ENCODE measurements around the gene ABCC1. TPM values are rescaled to one million over a fixed set of nuclear protein-coding genes. Genes with fewer than 3 reads are reported as not detected.

The ABCC1 gene
- total RNA-seq, 1 experiment from 2014 or later = 139 TPM

DNA sequence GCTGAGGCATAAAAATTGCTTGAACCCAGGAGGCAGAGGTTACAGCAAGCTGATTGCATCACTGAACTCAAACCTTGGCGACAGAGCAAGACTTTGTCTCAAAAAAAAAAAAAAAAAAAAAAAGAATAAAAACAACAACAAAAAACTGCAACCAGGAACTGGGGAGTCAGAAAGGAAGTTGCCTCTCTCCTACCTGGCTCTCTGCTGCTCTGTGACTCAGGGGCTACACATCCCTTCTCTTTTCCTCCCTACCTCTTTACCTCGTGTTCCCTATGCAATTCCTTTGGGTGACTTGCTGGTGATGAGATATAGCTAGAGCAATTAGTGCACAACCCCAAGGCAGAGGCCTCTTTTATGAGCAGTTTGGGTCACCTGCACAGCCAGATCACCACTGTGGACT, 95.9 kb downstream of the ABCC1 start:
- H3K4me1 ChIP-seq (replicated peaks; ENCODE audit: insufficient read depth) = peaks cover 32% of the 10 kb centered on the region
- no peaks in the 10 kb centered on the region for H4K20me1 ChIP-seq (ENCODE audit: insufficient read depth)
- TF ChIP-seq, protein P1, sequence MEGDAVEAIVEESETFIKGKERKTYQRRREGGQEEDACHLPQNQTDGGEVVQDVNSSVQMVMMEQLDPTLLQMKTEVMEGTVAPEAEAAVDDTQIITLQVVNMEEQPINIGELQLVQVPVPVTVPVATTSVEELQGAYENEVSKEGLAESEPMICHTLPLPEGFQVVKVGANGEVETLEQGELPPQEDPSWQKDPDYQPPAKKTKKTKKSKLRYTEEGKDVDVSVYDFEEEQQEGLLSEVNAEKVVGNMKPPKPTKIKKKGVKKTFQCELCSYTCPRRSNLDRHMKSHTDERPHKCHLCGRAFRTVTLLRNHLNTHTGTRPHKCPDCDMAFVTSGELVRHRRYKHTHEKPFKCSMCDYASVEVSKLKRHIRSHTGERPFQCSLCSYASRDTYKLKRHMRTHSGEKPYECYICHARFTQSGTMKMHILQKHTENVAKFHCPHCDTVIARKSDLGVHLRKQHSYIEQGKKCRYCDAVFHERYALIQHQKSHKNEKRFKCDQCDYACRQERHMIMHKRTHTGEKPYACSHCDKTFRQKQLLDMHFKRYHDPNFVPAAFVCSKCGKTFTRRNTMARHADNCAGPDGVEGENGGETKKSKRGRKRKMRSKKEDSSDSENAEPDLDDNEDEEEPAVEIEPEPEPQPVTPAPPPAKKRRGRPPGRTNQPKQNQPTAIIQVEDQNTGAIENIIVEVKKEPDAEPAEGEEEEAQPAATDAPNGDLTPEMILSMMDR (conservative IDR thresholded peaks at IDR 0.05) = no peak
- no peak for TF ChIP-seq EZH2 (IDR thresholded peaks at IDR 0.05; ENCODE audit: low read depth)
- H3K27ac ChIP-seq = peak overlapping the region; percentile 86
- POLR2A ChIA-PET (ENCODE audit: unreplicated experiment) = interaction anchor here (0.5 to 0.9 kb wide), 5 partner anchors 23 to 89 kb away, joined by 4 to 54 read pairs (median 10); no protein-coding TSS in a partner anchor
- no peak overlapping the region for H3K4me3 ChIP-seq
- H3K36me3 ChIP-seq (ENCODE audit: low read depth) = peaks cover 52% of the 10 kb centered on the region
- H2AFZ ChIP-seq = no peak overlapping the region
- no peaks in the 10 kb centered on the region for H3K27me3 ChIP-seq (ENCODE audit: insufficient read depth, low read depth)
- peak overlapping the region; percentile 66 for H3K4me2 ChIP-seq
- intact Hi-C loops (cut with micrococcal nuclease; ENCODE audit: unreplicated experiment) = loop anchor here (1.0 kb wide), 3 partner anchors 23 to 49 kb away; no protein-coding TSS in a partner anchor
- peaks cover 35% of the 10 kb centered on the region for H3K79me2 ChIP-seq (ENCODE audit: low read depth)
- peak; percentile 71 to 98 for DNase-seq
- BruUV-seq (replicated peaks) = no TSS peak
- H3F3A ChIP-seq (ENCODE audit: insufficient read depth, low read depth) = peaks cover 63% of the 10 kb centered on the region
- CTCF ChIA-PET = interaction anchor here (0.5 to 1.2 kb wide), 3 partner anchors 29 to 118 kb away, joined by 3 to 4 read pairs (median 3); no protein-coding TSS in a partner anchor
- H3K9me2 ChIP-seq (ENCODE audit: insufficient read depth) = no peaks in the 10 kb centered on the region
- H3K9me3 ChIP-seq (ENCODE audit: insufficient read depth, low read depth) = peaks cover 4% of the 10 kb centered on the region; the same call in 1 of the 2 replicates

DNA sequence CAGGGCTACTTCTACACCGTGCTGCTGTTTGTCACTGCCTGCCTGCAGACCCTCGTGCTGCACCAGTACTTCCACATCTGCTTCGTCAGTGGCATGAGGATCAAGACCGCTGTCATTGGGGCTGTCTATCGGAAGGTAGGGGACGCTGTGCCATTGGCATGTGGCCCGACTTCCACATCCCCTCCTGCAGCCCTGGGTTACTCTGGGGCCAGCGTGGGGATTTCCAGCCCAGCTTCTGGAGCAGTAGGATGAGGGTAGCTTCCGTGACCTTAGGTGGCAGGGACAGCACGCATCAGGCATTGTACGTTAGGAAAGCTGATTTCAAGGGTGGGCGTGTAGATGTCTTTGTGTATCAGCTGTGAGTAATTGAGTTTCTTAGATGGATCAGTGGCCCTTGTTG, 96.5 kb downstream of the ABCC1 start:
- CTCF ChIA-PET = interaction anchor here (0.5 to 1.2 kb wide), 5 partner anchors 28 to 404 kb away, joined by 3 to 14 read pairs (median 4); no protein-coding TSS in a partner anchor
- Histone ChIP-seq H3K79me2 (ENCODE audit: low read depth) (peaks cover 33% of the 10 kb centered on the region), H3K9me3 (ENCODE audit: insufficient read depth, low read depth) (peaks cover 4% of the 10 kb centered on the region; the same call in 1 of the 2 replicates), H4K20me1 (ENCODE audit: insufficient read depth) (no peaks in the 10 kb centered on the region), H3K27ac (peak overlapping the region; percentile 86), H3K36me3 (ENCODE audit: low read depth) (peaks cover 52% of the 10 kb centered on the region), H3F3A (ENCODE audit: insufficient read depth, low read depth) (peaks cover 59% of the 10 kb centered on the region), H2AFZ (no peak overlapping the region), H3K4me1 (replicated peaks; ENCODE audit: insufficient read depth) (peaks cover 32% of the 10 kb centered on the region), H3K27me3 (ENCODE audit: insufficient read depth, low read depth) (no peaks in the 10 kb centered on the region), H3K4me3 (no peak overlapping the region; the same call in 1 of the 2 replicates), H3K4me2 (peak overlapping the region; percentile 66), H3K9me2 (ENCODE audit: insufficient read depth) (no peaks in the 10 kb centered on the region)
- POLR2A ChIA-PET (ENCODE audit: unreplicated experiment) = interaction anchor here (0.5 to 0.9 kb wide), 4 partner anchors 23 to 89 kb away, joined by 4 to 54 read pairs (median 10); no protein-coding TSS in a partner anchor
- intact Hi-C loops (cut with micrococcal nuclease; ENCODE audit: unreplicated experiment) = loop anchor here (1.0 kb wide), 3 partner anchors 24 to 50 kb away; no protein-coding TSS in a partner anchor
- no TSS peak for BruUV-seq (replicated peaks)
- DNase-seq = no peak
- no peak for TF ChIP-seq EZH2 (IDR thresholded peaks at IDR 0.05; ENCODE audit: low read depth)
- TF ChIP-seq, protein P1 (conservative IDR thresholded peaks at IDR 0.05) = no peak

DNA sequence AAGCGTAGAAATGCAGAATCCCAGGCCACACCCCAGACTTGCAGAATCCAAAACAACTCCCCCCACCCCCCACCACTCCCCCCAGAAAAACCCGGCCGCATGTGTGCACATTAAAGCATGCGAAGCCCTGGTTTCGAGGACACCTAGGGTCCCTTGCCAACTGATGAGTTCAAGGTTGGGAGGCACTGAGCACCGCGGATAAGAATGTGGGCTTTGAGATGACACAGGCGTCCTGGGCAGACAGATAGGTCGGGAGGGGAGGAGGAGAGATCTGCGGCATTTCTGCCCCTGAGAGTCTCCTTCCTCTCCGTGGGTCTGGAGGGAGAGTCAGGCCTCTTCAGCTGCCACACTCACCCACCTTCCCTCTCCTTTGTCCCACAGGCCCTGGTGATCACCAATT, 98.3 kb downstream of the ABCC1 start:
- intact Hi-C loops (cut with micrococcal nuclease; ENCODE audit: unreplicated experiment) = no loop called here
- Histone ChIP-seq H4K20me1 (ENCODE audit: insufficient read depth) (no peaks in the 10 kb centered on the region), H3F3A (ENCODE audit: insufficient read depth, low read depth) (peaks cover 47% of the 10 kb centered on the region), H2AFZ (no peak overlapping the region), H3K4me2 (no peak overlapping the region), H3K27me3 (ENCODE audit: insufficient read depth, low read depth) (no peaks in the 10 kb centered on the region), H3K9me3 (ENCODE audit: insufficient read depth, low read depth) (peaks cover 4% of the 10 kb centered on the region; the same call in 1 of the 2 replicates), H3K4me1 (replicated peaks; ENCODE audit: insufficient read depth) (peaks cover 32% of the 10 kb centered on the region), H3K27ac (no peak overlapping the region), H3K4me3 (no peak overlapping the region), H3K79me2 (ENCODE audit: low read depth) (peaks cover 28% of the 10 kb centered on the region), H3K36me3 (ENCODE audit: low read depth) (peaks cover 61% of the 10 kb centered on the region), H3K9me2 (ENCODE audit: insufficient read depth) (no peaks in the 10 kb centered on the region)
- no peak for DNase-seq
- TF ChIP-seq, protein P1 (conservative IDR thresholded peaks at IDR 0.05) = no peak
- no peak for TF ChIP-seq EZH2 (IDR thresholded peaks at IDR 0.05; ENCODE audit: low read depth)
- CTCF ChIA-PET = no interaction called here
- POLR2A ChIA-PET (ENCODE audit: unreplicated experiment) = no interaction called here
- BruUV-seq (replicated peaks) = no TSS peak
